Measurements from ENCODE around the gene ZBTB20. TPM values are rescaled to one million over a fixed set of nuclear protein-coding genes. Genes with fewer than 3 reads are reported as not detected.

ZBTB20 gene
- total RNA-seq, 6 experiments from 2014 or later, result 8.0 to 14.1 (median 10.4) TPM

DNA sequence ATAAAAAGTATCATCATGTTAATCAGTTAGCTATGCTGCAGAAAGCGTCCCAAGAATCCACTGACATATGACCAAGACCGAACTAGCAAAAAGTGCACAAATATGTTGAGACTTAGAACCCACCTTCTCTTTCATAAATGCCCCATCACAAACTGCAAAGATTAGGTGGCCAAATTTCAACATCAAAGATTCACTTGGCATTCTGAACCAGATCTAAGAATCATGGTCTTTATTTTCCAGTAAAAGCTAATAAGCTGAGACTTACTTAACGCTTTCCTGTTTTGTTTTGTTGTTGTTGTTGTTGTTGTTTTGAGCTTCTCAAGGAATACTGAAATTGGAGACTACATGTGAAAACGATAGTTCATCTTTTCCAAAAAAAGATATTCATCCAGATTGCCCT lies 62.4 kb downstream of the ZBTB20 start:
- Mint-ChIP-seq H3K36me3 (ENCODE audit: low read depth) (no peaks in the 10 kb centered on the region), H3K27me3 (ENCODE audit: insufficient read depth) (no peaks in the 10 kb centered on the region), H3K27ac (no peak overlapping the region), H3K4me1 (ENCODE audit: low read depth) (peaks cover 16% of the 10 kb centered on the region), H3K9me3 (no peaks in the 10 kb centered on the region), H3K4me3 (no peak overlapping the region; the same call in 1 of the 2 replicates)
- no peak for DNase-seq
- TF ChIP-seq, protein P1, sequence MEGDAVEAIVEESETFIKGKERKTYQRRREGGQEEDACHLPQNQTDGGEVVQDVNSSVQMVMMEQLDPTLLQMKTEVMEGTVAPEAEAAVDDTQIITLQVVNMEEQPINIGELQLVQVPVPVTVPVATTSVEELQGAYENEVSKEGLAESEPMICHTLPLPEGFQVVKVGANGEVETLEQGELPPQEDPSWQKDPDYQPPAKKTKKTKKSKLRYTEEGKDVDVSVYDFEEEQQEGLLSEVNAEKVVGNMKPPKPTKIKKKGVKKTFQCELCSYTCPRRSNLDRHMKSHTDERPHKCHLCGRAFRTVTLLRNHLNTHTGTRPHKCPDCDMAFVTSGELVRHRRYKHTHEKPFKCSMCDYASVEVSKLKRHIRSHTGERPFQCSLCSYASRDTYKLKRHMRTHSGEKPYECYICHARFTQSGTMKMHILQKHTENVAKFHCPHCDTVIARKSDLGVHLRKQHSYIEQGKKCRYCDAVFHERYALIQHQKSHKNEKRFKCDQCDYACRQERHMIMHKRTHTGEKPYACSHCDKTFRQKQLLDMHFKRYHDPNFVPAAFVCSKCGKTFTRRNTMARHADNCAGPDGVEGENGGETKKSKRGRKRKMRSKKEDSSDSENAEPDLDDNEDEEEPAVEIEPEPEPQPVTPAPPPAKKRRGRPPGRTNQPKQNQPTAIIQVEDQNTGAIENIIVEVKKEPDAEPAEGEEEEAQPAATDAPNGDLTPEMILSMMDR (IDR thresholded peaks at IDR 0.05), result no peak

- H3K27ac Mint-ChIP-seq, result no peak overlapping the region
- TF ChIP-seq, protein P1 (IDR thresholded peaks at IDR 0.05), result no peak
- peaks cover 16% of the 10 kb centered on the region for H3K4me1 Mint-ChIP-seq (ENCODE audit: low read depth)
- no peaks in the 10 kb centered on the region for H3K36me3 Mint-ChIP-seq (ENCODE audit: low read depth)
- H3K4me3 Mint-ChIP-seq, result no peak overlapping the region
- no peaks in the 10 kb centered on the region for H3K27me3 Mint-ChIP-seq (ENCODE audit: insufficient read depth)
- no peak for DNase-seq
- H3K9me3 Mint-ChIP-seq, result no peaks in the 10 kb centered on the region
These were observed 64.8 kb downstream of the ZBTB20 start for GRCh38 chr3:115082260-115082659.

DNA sequence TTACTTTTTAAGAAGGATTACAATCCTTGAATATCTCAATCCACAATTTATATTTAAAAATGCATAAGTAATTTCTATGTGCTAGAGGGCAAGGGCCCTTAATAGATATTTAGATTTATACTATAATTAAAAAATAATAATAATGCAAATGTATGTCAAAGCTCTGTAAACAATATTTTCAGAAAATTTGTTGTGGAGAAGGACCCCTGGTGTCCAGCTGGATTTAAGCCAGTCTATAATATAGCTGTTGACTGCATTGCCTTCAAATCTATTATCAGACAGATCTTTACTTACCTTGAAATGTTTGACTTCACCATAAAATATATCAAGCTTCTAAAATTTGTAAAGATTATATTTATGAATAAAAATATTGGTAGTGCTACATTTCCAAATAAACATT lies 65.6 kb downstream of the ZBTB20 start:
- Mint-ChIP-seq H3K36me3 (ENCODE audit: low read depth) (no peaks in the 10 kb centered on the region), H3K9me3 (no peaks in the 10 kb centered on the region), H3K4me1 (ENCODE audit: low read depth) (peaks cover 16% of the 10 kb centered on the region), H3K27me3 (ENCODE audit: insufficient read depth) (no peaks in the 10 kb centered on the region), H3K27ac (no peak overlapping the region), H3K4me3 (no peak overlapping the region)
- TF ChIP-seq, protein P1 (IDR thresholded peaks at IDR 0.05), result peak; percentile 19; the same call in 1 of the 2 replicates
- DNase-seq, result no peak

DNA sequence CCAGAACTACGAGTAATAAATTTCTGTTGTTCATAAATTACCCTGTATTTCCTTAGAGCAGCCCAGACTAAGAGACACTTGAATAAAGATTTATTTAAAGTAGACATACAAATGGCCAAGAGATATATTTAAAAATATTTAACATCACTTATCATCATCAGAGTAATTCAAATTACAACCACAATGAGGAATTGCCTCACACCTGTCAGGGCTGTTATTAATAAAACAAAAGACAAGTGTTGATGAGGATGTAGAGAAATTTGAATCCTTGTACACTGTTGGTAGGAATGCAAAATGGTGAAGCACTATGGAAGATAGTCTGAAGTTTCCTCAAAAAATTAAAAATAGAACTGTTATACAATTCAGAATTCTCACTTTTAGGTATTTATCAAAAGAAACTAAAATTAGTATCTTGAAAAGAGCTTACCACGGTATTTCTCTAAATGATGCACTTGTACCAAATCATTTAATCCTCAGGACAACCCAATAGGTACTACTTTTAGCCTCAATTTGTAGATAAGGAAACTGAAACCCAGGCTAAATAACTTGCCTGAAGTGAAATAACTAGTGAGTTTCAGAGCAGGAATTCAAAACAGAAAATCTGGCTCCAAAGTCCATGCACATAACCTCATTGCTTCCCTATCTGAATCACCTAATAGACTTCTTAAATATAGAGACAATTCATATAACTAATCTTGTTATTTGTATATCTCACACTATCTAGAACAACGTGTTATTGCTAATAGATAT lies 69.4 kb downstream of the ZBTB20 start:
- no peak overlapping the region for H3K4me3 Mint-ChIP-seq
- DNase-seq, result no peak
- no peaks in the 10 kb centered on the region for H3K9me3 Mint-ChIP-seq
- TF ChIP-seq, protein P1 (IDR thresholded peaks at IDR 0.05), result no peak
- H3K27me3 Mint-ChIP-seq (ENCODE audit: insufficient read depth), result no peaks in the 10 kb centered on the region
- no peaks in the 10 kb centered on the region; the same call in 1 of the 2 replicates for H3K36me3 Mint-ChIP-seq (ENCODE audit: low read depth)
- H3K27ac Mint-ChIP-seq, result no peak overlapping the region
- peaks cover 24% of the 10 kb centered on the region for H3K4me1 Mint-ChIP-seq (ENCODE audit: low read depth)

- no peaks in the 10 kb centered on the region for H3K9me3 Mint-ChIP-seq
- peaks cover 43% of the 10 kb centered on the region for H3K4me1 Mint-ChIP-seq (ENCODE audit: low read depth)
- H3K27me3 Mint-ChIP-seq (ENCODE audit: insufficient read depth), result no peaks in the 10 kb centered on the region
- TF ChIP-seq, protein P1 (IDR thresholded peaks at IDR 0.05), result no peak
- no peak overlapping the region for H3K4me3 Mint-ChIP-seq
- peak overlapping the region; percentile 34; the same call in 1 of the 2 replicates for H3K27ac Mint-ChIP-seq
- no peaks in the 10 kb centered on the region; the same call in 1 of the 2 replicates for H3K36me3 Mint-ChIP-seq (ENCODE audit: low read depth)
- no peak for DNase-seq
These were observed 72.6 kb downstream of the ZBTB20 start for GRCh38 chr3:115074502-115074901.

All from HFFc6 (cell line).